Subcutaneous abdominal adipose tissue (tissue), 5 donors: ENCODE measurements around the gene ACO1.
A peak's percentile ranks its signal among the peaks of the same experiment; 100 is the strongest.

Experiments used
- H3K27ac ChIP-seq: one replicate; pipeline ENCODE4 v1.7.0; 2013; ENCODE audit warnings: low read depth, mild to moderate bottlenecking, inconsistent platforms, low read length, moderate library complexity
- H3K27me3 ChIP-seq, 5 donors: one replicate each; pipeline ENCODE4 v1.7.0; 2013; ENCODE audit warnings: low read length in 5 of 5, inconsistent platforms in 1 of 5; ENCODE audit not compliant: control insufficient read depth in 5 of 5, insufficient read depth in 4 of 5
- H3K36me3 ChIP-seq, 5 donors: one replicate each; pipeline ENCODE4 v1.7.0; 2013; ENCODE audit warnings: low read length in 5 of 5; ENCODE audit not compliant: control insufficient read depth in 5 of 5, insufficient read depth in 5 of 5
- H3K4me1 ChIP-seq, 5 donors: one replicate each; pipeline ENCODE4 v1.7.0; 2013; ENCODE audit warnings: low read length in 5 of 5, mild to moderate bottlenecking in 3 of 5, moderate library complexity in 1 of 5; ENCODE audit not compliant: control insufficient read depth in 5 of 5, insufficient read depth in 5 of 5
- H3K4me3 ChIP-seq, 5 donors: one replicate each; pipeline ENCODE4 v1.7.0; 2013; ENCODE audit warnings: low read length in 5 of 5, low read depth in 1 of 5
- H3K9ac ChIP-seq, 5 donors: one replicate each; pipeline ENCODE4 v1.7.0; 2013; ENCODE audit warnings: low read length in 5 of 5, mild to moderate bottlenecking in 4 of 5, moderate library complexity in 3 of 5
- H3K9me3 ChIP-seq, 5 donors: one replicate each; pipeline ENCODE4 v1.7.0; 2013; ENCODE audit warnings: low read length in 5 of 5; ENCODE audit not compliant: control insufficient read depth in 5 of 5
- donor health status: healthy.
- donor health status: healthy.
- donor health status: healthy.
- donor health status: healthy.
- donor health status: healthy.

ACO1 gene

DNA sequence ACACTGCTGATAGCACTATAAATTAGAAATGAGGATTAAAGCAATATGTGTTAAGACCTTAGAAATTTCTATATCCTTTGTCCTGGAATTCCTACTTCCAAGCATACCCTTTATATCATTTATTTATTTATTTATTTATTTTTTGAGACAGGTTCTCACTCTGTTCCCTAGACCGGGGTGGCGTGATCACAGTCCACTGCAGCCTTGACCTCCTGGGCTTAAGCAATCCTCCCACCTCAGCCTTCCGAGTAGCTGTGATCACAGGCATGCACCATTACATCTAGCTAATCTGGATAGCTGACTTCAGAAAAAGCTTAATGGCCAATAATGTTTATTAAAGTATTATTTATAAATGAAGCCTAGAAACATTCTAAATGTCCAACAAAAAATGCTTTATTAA lies 27.3 kb downstream of the ACO1 start:
- Histone ChIP-seq H3K4me3 (no peak overlapping the region), H3K36me3 (peaks cover 43 to 68% (median 59%) of the 10 kb centered on the region in 5 donors), H3K9me3 (no peaks in the 10 kb centered on the region), H3K27me3 (no peaks in the 10 kb centered on the region), H3K27ac (peak overlapping the region; percentile 84), H3K4me1 (peaks cover 0 to 11% (median 8%) of the 10 kb centered on the region in 5 donors), H3K9ac (no peak overlapping the region)

DNA sequence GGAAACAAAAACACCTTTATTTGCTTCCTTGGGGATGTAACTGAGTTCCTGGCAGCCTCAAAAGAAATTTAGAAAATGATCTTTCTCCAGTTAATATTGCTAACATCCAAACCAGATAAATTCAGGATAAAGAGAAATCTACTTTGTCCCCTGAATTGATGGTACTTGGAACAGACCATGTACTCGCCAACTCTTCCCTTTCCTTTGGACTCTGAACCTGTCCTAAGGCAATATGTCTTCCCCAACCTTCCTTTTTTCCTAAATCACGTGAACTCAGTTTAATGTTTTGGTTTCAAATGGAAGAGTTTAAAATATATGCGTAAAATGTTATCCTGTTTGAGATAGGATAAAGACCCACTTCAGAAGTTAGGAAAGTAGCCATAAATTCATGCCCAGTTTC lies 28.0 kb downstream of the ACO1 start:
- Histone ChIP-seq H3K4me3 (no peak overlapping the region), H3K4me1 (peaks cover 0 to 11% (median 8%) of the 10 kb centered on the region in 5 donors), H3K27me3 (no peaks in the 10 kb centered on the region)

DNA sequence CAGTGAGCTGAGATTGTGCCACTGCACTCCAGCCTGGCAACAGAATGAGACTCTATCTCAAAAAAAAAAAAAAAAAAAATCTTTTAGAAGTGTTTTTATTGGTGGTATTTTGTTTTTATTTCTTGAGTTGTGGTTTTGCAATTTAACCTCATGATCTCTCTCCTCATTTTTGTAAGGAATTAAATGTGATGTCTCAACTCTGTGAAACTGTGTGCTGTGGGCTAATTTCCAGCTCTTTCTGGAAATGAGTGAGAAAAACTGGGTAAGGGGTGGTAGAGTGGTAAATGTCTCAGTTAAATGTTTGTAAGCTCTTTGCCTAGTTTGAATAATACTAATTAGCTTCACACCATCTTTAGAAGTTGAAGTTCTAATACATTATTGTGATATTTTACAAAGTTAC lies 29.0 kb downstream of the ACO1 start:
- Histone ChIP-seq H3K27ac (peak overlapping the region; percentile 84), H3K36me3 (peaks cover 43 to 67% (median 58%) of the 10 kb centered on the region in 5 donors), H3K4me1 (peaks cover 0 to 11% (median 8%) of the 10 kb centered on the region in 5 donors), H3K27me3 (no peaks in the 10 kb centered on the region), H3K9ac (peak overlapping the region in 1 of 5 donors; percentile 53), H3K4me3 (no peak overlapping the region), H3K9me3 (no peaks in the 10 kb centered on the region)

More for the DNA sequence above, 28.0 kb downstream of the ACO1 start:
- H3K9ac ChIP-seq = no peak overlapping the region
- peak overlapping the region; percentile 84 for H3K27ac ChIP-seq
- H3K36me3 ChIP-seq = peaks cover 44 to 68% (median 58%) of the 10 kb centered on the region in 5 donors
- H3K9me3 ChIP-seq = no peaks in the 10 kb centered on the region

DNA sequence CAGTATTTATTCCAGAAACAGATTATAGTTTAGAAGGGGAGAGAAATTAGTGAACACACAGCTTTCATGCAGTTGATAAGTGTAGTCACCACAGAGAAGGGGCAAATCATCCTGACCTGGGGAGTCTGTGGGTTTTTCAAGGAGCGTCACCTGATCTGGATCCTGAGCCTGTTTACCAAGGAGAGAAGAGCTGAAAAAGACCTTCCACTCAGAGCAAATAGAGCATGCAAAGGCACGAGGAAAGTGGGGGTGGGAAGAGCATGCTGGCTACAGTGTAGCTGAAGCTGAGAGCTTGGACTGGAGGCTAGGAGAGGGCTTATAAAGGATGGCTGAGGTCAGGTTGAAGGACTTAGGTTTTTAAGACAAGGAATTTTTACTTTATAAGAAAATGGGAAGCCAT lies 30.4 kb downstream of the ACO1 start:
- H3K27ac ChIP-seq = peak overlapping the region; percentile 84
- no peaks in the 10 kb centered on the region for H3K9me3 ChIP-seq
- no peaks in the 10 kb centered on the region for H3K27me3 ChIP-seq
- peaks cover 45 to 67% (median 55%) of the 10 kb centered on the region in 5 donors for H3K36me3 ChIP-seq
- peaks cover 0 to 11% (median 8%) of the 10 kb centered on the region in 5 donors for H3K4me1 ChIP-seq
- no peak overlapping the region for H3K9ac ChIP-seq
- H3K4me3 ChIP-seq = no peak overlapping the region

DNA sequence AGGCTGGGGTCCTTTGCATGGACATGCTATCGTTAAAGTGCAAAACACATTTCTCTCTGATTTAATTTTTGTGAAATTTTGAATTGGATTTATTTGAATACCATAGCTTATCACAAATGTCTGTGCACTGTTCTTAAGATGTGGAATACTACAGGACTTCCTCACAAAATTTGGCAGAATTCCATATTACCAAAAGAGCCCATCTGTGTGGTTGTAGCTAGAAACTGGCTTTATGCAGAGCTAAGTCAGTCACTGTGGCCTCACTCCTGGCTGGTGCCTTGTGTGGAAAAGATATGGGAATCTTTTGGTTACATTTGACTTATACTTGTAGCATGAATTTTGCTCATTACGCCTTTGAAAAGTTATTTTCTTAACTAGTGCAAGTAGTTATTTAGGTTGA lies 35.5 kb downstream of the ACO1 start:
- H3K9me3 ChIP-seq = no peaks in the 10 kb centered on the region
- no peak overlapping the region for H3K9ac ChIP-seq
- no peak overlapping the region for H3K4me3 ChIP-seq
- H3K4me1 ChIP-seq = peaks cover 0 to 6% (median 2%) of the 10 kb centered on the region in 5 donors
- no peak overlapping the region for H3K27ac ChIP-seq
- H3K36me3 ChIP-seq = peaks cover 63 to 94% (median 85%) of the 10 kb centered on the region in 5 donors
- H3K27me3 ChIP-seq = no peaks in the 10 kb centered on the region

DNA sequence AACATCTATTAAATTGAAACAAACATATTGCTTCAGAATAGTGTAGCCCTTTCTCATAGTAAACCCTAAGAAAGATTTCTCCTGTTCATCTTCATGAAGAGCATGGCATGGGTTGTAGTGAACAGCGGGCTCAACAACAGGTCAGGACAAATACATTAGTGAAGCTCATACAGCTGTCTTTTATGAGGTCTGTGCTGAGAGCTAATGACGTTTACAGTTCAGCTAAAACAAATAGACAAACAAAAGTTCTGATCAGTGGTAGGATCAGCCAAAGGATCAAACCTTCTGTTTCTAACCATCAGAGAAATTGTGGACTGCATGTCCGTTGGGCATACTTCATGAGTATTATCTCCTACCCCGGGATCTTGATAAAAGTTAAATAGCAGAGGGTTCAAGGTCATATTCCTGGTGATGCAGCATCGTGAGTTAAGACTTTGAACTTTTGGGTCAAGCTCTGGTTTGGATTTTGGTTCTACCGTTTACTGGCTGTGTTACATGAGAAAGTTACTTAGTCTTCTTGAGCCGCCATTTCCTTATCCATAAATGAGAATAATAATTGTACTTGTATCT lies 37.9 kb downstream of the ACO1 start:
- Histone ChIP-seq H3K27ac (peak overlapping the region; percentile 18), H3K27me3 (no peaks in the 10 kb centered on the region), H3K36me3 (peaks cover 63 to 91% (median 81%) of the 10 kb centered on the region in 5 donors), H3K9ac (no peak overlapping the region), H3K4me3 (no peak overlapping the region), H3K4me1 (peaks cover 0 to 18% (median 13%) of the 10 kb centered on the region in 5 donors), H3K9me3 (no peaks in the 10 kb centered on the region)

DNA sequence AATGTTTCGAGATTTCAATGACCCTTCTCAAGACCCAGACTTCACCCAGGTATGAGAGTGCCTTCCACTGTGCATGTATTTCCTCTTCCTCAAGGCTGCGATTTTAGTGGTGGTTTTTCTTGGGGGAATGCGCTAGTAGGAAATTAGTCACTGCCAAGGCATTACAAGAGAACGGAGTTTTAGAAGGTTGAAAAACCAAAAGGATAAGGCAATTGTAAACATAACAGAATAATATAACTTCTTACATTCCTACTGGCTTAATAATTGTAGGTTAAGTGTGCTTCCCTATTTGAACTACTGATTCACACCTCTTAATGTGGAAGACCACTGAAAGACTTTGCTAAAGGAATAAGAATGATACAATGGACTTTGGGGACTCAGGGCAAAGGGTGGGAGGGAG lies 38.9 kb downstream of the ACO1 start:
- H3K9ac ChIP-seq = no peak overlapping the region
- H3K27me3 ChIP-seq = no peaks in the 10 kb centered on the region
- H3K9me3 ChIP-seq = no peaks in the 10 kb centered on the region
- peak overlapping the region; percentile 59 for H3K27ac ChIP-seq
- no peak overlapping the region for H3K4me3 ChIP-seq
- H3K4me1 ChIP-seq = peaks cover 0 to 21% (median 15%) of the 10 kb centered on the region in 5 donors
- peaks cover 56 to 91% (median 73%) of the 10 kb centered on the region in 5 donors for H3K36me3 ChIP-seq

DNA sequence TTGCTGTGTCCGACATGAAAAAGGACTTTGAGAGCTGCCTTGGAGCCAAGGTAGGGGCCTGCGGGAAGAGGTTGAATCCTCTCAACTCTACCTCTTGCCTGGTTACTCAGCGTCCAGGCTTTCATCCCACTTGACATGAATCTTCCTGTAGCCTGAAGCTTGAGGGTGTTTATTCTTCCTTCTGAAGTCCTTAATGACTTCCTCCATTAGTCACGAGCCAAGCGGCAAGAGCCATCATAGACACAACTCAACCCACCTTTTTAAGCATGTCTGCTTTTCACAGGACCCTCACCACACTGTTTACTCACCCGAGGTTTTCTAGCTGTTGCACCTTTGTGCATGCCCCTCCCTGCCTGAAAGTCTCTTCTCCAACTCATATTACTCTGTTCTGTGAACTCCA lies 40.2 kb downstream of the ACO1 start:
- H3K27me3 ChIP-seq = no peaks in the 10 kb centered on the region
- H3K36me3 ChIP-seq = peaks cover 54 to 89% (median 67%) of the 10 kb centered on the region in 5 donors
- H3K27ac ChIP-seq = peak overlapping the region; percentile 59
- no peaks in the 10 kb centered on the region for H3K9me3 ChIP-seq
- peak overlapping the region in 1 of 5 donors; percentile 57 for H3K9ac ChIP-seq
- H3K4me3 ChIP-seq = no peak overlapping the region
- H3K4me1 ChIP-seq = peaks cover 0 to 21% (median 15%) of the 10 kb centered on the region in 5 donors

DNA sequence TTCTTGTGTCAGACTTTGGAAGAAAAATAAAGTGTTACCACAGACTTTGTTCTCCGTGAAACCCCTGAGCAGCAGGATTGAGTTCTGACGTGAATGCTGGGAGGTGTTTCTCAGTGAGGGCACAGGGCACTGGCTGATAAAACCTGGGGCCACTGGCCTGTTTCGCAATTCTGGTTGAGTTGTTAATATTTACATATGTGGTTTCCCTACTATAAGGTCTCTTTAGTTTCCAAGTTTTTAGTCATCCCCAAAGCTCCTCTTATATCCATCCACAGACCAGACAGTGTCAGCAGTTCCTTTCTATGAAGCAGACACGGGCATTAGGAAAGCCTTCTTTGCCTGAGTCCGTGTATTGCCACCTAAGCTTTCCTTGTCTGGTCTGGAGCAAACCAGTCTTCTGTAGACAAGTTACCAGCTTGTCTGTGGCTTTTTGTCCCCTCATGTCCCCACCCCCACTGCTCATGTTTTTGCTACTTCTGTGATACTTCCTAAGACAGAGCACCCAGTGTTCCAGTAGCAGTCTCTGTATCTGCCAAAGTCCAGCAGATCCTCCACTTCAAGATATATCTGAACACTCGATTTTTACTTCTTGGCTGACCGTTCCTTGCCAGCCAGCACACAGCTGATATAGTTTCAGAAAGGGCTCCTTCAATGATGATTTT lies 42.0 kb downstream of the ACO1 start:
- H3K4me3 ChIP-seq = no peak overlapping the region
- H3K27me3 ChIP-seq = no peaks in the 10 kb centered on the region
- peaks cover 52 to 86% (median 68%) of the 10 kb centered on the region in 5 donors for H3K36me3 ChIP-seq
- H3K9ac ChIP-seq = peak overlapping the region in 2 of 5 donors; percentile 32 to 41
- no peaks in the 10 kb centered on the region for H3K9me3 ChIP-seq
- peaks cover 0 to 36% (median 25%) of the 10 kb centered on the region in 5 donors for H3K4me1 ChIP-seq
- H3K27ac ChIP-seq = peak overlapping the region; percentile 92

DNA sequence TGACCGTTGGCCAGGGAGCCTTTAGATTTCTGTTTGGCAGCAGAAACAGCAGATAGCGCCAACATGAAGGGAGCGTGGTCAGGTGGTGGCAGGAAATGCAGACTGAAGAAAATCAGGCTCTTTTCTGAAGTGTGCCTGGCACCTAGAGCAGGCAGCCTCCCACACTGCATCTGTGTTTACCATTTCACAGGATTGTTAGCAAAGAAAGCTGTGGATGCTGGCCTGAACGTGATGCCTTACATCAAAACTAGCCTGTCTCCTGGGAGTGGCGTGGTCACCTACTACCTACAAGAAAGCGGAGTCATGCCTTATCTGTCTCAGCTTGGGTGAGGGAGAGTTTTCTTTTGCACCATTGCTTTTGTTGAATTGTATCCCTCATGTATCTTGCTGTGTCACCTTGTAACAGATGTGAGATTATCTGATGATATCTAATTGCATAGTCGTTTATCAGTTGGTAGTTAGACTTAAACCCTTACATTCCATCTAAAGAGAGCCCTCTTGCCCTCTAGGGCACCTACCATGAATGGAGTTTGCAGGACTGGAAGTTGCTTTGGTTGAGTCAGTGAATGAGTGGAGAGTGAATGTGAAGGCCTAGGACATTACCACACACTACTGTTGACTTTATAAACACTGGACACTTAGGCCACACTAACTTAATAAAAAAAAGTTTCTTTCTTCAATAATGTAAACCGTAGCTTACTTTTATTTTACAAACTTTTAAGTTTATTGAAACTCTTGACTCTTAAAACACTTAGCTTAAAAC lies 42.8 kb downstream of the ACO1 start:
- no peak overlapping the region for H3K4me3 ChIP-seq
- H3K36me3 ChIP-seq = peaks cover 51 to 87% (median 66%) of the 10 kb centered on the region in 5 donors
- peak overlapping the region in 2 of 5 donors; percentile 41 to 48 for H3K9ac ChIP-seq
- H3K27me3 ChIP-seq = no peaks in the 10 kb centered on the region
- peaks cover 0 to 36% (median 25%) of the 10 kb centered on the region in 5 donors for H3K4me1 ChIP-seq
- H3K27ac ChIP-seq = peak overlapping the region; percentile 92
- no peaks in the 10 kb centered on the region for H3K9me3 ChIP-seq
